NCI-H1092 treated with DMSO at 0.1 percent for 48 hours (cell line): ENCODE results near the gene TLR8.

Experiments
- DNase-seq: peaks from one replicate; lab custom pipeline; 2025; lab: John Stamatoyannopoulos, UW

The TLR8 gene

GRCh38 chrX:12906046-12906761 lies at the start of gene TLR8:
Gene TLR8 (plus strand): TSS chrX:12906620. CDS start chrX:12906707, 87 bp downstream.
- DNase-seq, result no peak

GRCh38 chrX:12865359-12865758 lies 41.1 kb upstream of the TLR8 start:
- DNase-seq, result no peak

GRCh38 chrX:12866451-12867377 lies 39.7 kb upstream of the TLR8 start, which contains the start of gene TLR7:
Gene TLR7 (plus strand): TSS chrX:12867072. CDS start chrX:12867579, 507 bp downstream.
- no peak for DNase-seq

GRCh38 chrX:12867685-12868084 lies 38.7 kb upstream of the TLR8 start:
- no peak for DNase-seq

GRCh38 chrX:12868747-12869146 lies 37.7 kb upstream of the TLR8 start:
- no peak for DNase-seq

GRCh38 chrX:12871257-12871656 lies 35.2 kb upstream of the TLR8 start:
- no peak for DNase-seq

- no peak for DNase-seq
Observed at GRCh38 chrX:12872741-12873140, 33.7 kb upstream of the TLR8 start.

GRCh38 chrX:12874581-12874980 lies 31.8 kb upstream of the TLR8 start:
- no peak for DNase-seq

- DNase-seq, result no peak
Observed at GRCh38 chrX:12877386-12877785, 29.0 kb upstream of the TLR8 start.

- DNase-seq, result no peak
Observed at GRCh38 chrX:12878536-12878935, 27.9 kb upstream of the TLR8 start.

- DNase-seq, result no peak
Observed at GRCh38 chrX:12881914-12882313, 24.5 kb upstream of the TLR8 start.

GRCh38 chrX:12885508-12885907 lies 20.9 kb upstream of the TLR8 start:
- no peak for DNase-seq

- no peak for DNase-seq
Observed at GRCh38 chrX:12886545-12886944, 19.9 kb upstream of the TLR8 start.

GRCh38 chrX:12887141-12887540 lies 19.3 kb upstream of the TLR8 start:
- no peak for DNase-seq

GRCh38 chrX:12887767-12888166 lies 18.7 kb upstream of the TLR8 start:
- no peak for DNase-seq

- no peak for DNase-seq
Observed at GRCh38 chrX:12890467-12890866, 16.0 kb upstream of the TLR8 start.

GRCh38 chrX:12891171-12891570 lies 15.2 kb upstream of the TLR8 start:
- no peak for DNase-seq

GRCh38 chrX:12891915-12892506 lies 14.4 kb upstream of the TLR8 start:
- DNase-seq, result no peak

GRCh38 chrX:12892716-12893115 lies 13.7 kb upstream of the TLR8 start:
- DNase-seq, result no peak

GRCh38 chrX:12894074-12895030 lies 12.1 kb upstream of the TLR8 start:
- peak; percentile 39 for DNase-seq

GRCh38 chrX:12895866-12896265 lies 10.6 kb upstream of the TLR8 start:
- no peak for DNase-seq

GRCh38 chrX:12896935-12897334 lies 9.5 kb upstream of the TLR8 start:
- no peak for DNase-seq
